Measurements from ENCODE around the gene NUTM2D. TPM values are rescaled to one million over a fixed set of nuclear protein-coding genes. Genes with fewer than 3 reads are reported as not detected.
A peak's percentile ranks its signal among the peaks of the same experiment; 100 is the strongest.
"Not testable (repeated sequence)": the region's sequence is repeated elsewhere in the genome, so short reads cannot be mapped to it uniquely, and the experiment has no call there.

The NUTM2D gene
- total RNA-seq, 3 donors from 2014 or later (not counting 1 experiment from before 2014, with no cell fraction given) = 3.1 to 5.2 (median 4.6) TPM

GRCh38 chr10:87342711-87343258, 14.8 kb upstream of the NUTM2D start:
- under 1% methylated on average over 47 of the region's 65 CpGs for WGBS (ENCODE audit: insufficient coverage)
- H3K9me3 ChIP-seq (ENCODE audit: control insufficient read depth, insufficient read depth, low read length); H3K36me3 ChIP-seq (ENCODE audit: control insufficient read depth, insufficient read depth, low read length); H3K4me1 ChIP-seq (ENCODE audit: control insufficient read depth, insufficient read depth, low read length); intact Hi-C loops (cut with micrococcal nuclease); H3K27me3 ChIP-seq (ENCODE audit: control insufficient read depth, insufficient read depth, low read length); H3K9me3 Mint-ChIP-seq; H3K27me3 Mint-ChIP-seq (ENCODE audit: low read depth in 2 of 2); H3K36me3 Mint-ChIP-seq: not testable (repeated sequence)
- DNase-seq = peak; percentile 88 to 89
- ATAC-seq = peak; percentile 79 to 91 (median 81)
- TF ChIP-seq CTCF (IDR thresholded peaks at IDR 0.05) = peak; percentile 60
- Mint-ChIP-seq H3K4me1 (peaks cover 18 to 26% of the 10 kb centered on the region in 2 donors), H3K27ac (peak overlapping the region; percentile 81 to 88), H3K4me3 (peak overlapping the region; percentile 82)
- H3K27ac ChIP-seq (ENCODE audit: low read length) = peak overlapping the region; percentile 60
- peak overlapping the region; percentile 64 for H3K4me3 ChIP-seq (ENCODE audit: low read length)

- H3K27me3 Mint-ChIP-seq (ENCODE audit: low read depth in 2 of 2); H3K27ac ChIP-seq (ENCODE audit: low read length); H3K36me3 ChIP-seq (ENCODE audit: control insufficient read depth, insufficient read depth, low read length); H3K27ac Mint-ChIP-seq; H3K36me3 Mint-ChIP-seq; ATAC-seq; intact Hi-C loops (cut with micrococcal nuclease); H3K27me3 ChIP-seq (ENCODE audit: control insufficient read depth, insufficient read depth, low read length); H3K4me3 Mint-ChIP-seq; H3K4me1 Mint-ChIP-seq; H3K9me3 Mint-ChIP-seq; DNase-seq; H3K4me3 ChIP-seq (ENCODE audit: low read length); H3K9me3 ChIP-seq (ENCODE audit: control insufficient read depth, insufficient read depth, low read length); H3K4me1 ChIP-seq (ENCODE audit: control insufficient read depth, insufficient read depth, low read length): not testable (repeated sequence)
- no CpG with 5 or more reads among the region's 1 CpG for WGBS (ENCODE audit: insufficient coverage)
Measured at GRCh38 chr10:87345743-87346142, 11.8 kb upstream of the NUTM2D start.

GRCh38 chr10:87350161-87350560, 7.4 kb upstream of the NUTM2D start:
- H3K4me3 Mint-ChIP-seq; H3K27me3 ChIP-seq (ENCODE audit: control insufficient read depth, insufficient read depth, low read length): not testable (repeated sequence)

DNA sequence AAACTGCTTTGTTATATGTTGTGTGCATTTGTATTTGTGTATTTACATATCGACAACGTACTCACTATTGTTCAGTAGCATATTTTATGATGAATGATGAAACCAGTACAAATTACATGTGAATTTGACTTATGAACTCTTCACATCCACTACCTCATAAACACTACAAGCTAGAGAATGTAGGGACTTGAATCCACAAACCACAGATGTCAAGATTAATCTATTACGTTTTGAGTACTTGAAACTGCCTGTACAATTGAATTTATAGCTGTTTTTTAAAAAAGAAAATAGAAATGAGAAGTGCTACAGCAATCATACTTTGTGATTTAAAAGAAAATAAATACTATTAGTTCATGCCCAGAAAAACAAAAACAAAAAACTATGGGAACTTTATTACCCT, 4.7 kb upstream of the NUTM2D start:
- H3K4me1 ChIP-seq (ENCODE audit: control insufficient read depth, insufficient read depth, low read length); ATAC-seq; DNase-seq; H3K27ac ChIP-seq (ENCODE audit: low read length); H3K4me1 Mint-ChIP-seq; H3K36me3 Mint-ChIP-seq; H3K4me3 ChIP-seq (ENCODE audit: low read length); intact Hi-C loops (cut with micrococcal nuclease); H3K9me3 ChIP-seq (ENCODE audit: control insufficient read depth, insufficient read depth, low read length); H3K36me3 ChIP-seq (ENCODE audit: control insufficient read depth, insufficient read depth, low read length); H3K27me3 Mint-ChIP-seq (ENCODE audit: low read depth in 2 of 2); H3K9me3 Mint-ChIP-seq; H3K27me3 ChIP-seq (ENCODE audit: control insufficient read depth, insufficient read depth, low read length); H3K4me3 Mint-ChIP-seq; H3K27ac Mint-ChIP-seq: not testable (repeated sequence)
- WGBS (ENCODE audit: insufficient coverage) = no CpG with 5 or more reads among the region's 3 CpGs

More at GRCh38 chr10:87350161-87350560, 7.4 kb upstream of the NUTM2D start:
- H3K9me3 Mint-ChIP-seq; H3K36me3 Mint-ChIP-seq; H3K36me3 ChIP-seq (ENCODE audit: control insufficient read depth, insufficient read depth, low read length); H3K4me1 Mint-ChIP-seq; H3K9me3 ChIP-seq (ENCODE audit: control insufficient read depth, insufficient read depth, low read length); H3K4me1 ChIP-seq (ENCODE audit: control insufficient read depth, insufficient read depth, low read length); DNase-seq; H3K27ac Mint-ChIP-seq; intact Hi-C loops (cut with micrococcal nuclease); H3K4me3 ChIP-seq (ENCODE audit: low read length); ATAC-seq; H3K27me3 Mint-ChIP-seq (ENCODE audit: low read depth in 2 of 2); H3K27ac ChIP-seq (ENCODE audit: low read length): not testable (repeated sequence)
- WGBS (ENCODE audit: insufficient coverage) = no CpG with 5 or more reads among the region's 2 CpGs

DNA sequence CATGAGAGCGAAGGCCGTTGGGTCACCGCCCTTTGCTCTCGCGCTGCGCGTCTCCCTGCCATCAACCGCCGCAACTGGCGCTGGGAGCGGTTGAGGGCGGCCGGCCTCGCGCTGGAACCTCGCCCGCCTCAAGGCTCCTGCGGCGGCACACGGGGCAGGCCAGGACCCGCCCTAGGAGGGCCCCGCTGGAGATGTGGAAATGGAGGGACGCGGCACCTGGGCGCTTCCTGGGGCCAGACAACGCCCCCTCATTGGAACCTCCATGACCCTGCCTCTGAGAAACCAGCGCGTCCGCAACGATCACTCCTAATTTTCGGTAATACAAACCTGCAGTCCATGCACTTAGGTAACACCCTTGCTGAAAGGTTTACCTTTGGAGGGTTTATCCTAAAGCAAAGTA, 2.4 kb upstream of the NUTM2D start:
- H3K4me1 Mint-ChIP-seq; H3K4me3 Mint-ChIP-seq; H3K27ac Mint-ChIP-seq; H3K4me1 ChIP-seq (ENCODE audit: control insufficient read depth, insufficient read depth, low read length); H3K27me3 Mint-ChIP-seq (ENCODE audit: low read depth in 2 of 2); DNase-seq; H3K27ac ChIP-seq (ENCODE audit: low read length); intact Hi-C loops (cut with micrococcal nuclease); H3K36me3 Mint-ChIP-seq; ATAC-seq; H3K9me3 Mint-ChIP-seq; H3K36me3 ChIP-seq (ENCODE audit: control insufficient read depth, insufficient read depth, low read length); H3K4me3 ChIP-seq (ENCODE audit: low read length); H3K27me3 ChIP-seq (ENCODE audit: control insufficient read depth, insufficient read depth, low read length); H3K9me3 ChIP-seq (ENCODE audit: control insufficient read depth, insufficient read depth, low read length): not testable (repeated sequence)
- WGBS (ENCODE audit: insufficient coverage) = 94% methylated on average over 15 of the region's 31 CpGs

DNA sequence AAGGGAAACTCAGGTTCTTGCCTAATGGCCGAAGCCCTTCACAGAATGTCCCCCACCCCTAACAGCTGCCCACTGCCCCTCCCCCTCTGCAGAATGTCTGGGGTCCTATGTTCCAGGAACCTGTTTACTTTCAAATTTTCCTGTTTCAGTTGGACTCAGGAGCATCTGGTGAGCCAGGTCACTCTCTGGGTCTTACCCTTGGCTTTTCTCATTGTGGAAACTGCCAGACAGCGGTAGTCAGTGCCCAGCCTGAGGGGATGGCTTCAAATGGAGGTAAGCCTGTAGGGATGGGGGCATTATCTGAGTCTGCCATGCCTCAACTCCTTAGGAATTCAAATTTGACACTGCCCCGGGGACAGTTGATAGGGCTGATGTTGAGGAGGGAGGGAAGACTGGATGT, 615 bp downstream of the NUTM2D start:
- DNase-seq; H3K27me3 ChIP-seq (ENCODE audit: control insufficient read depth, insufficient read depth, low read length); H3K27me3 Mint-ChIP-seq (ENCODE audit: low read depth in 2 of 2); H3K27ac Mint-ChIP-seq; H3K9me3 Mint-ChIP-seq; H3K4me3 Mint-ChIP-seq; H3K27ac ChIP-seq (ENCODE audit: low read length); intact Hi-C loops (cut with micrococcal nuclease); H3K4me1 Mint-ChIP-seq; H3K4me3 ChIP-seq (ENCODE audit: low read length); ATAC-seq; H3K4me1 ChIP-seq (ENCODE audit: control insufficient read depth, insufficient read depth, low read length); H3K36me3 Mint-ChIP-seq; H3K9me3 ChIP-seq (ENCODE audit: control insufficient read depth, insufficient read depth, low read length); H3K36me3 ChIP-seq (ENCODE audit: control insufficient read depth, insufficient read depth, low read length): not testable (repeated sequence)
- 88% methylated on average over 1 of the region's 3 CpGs for WGBS (ENCODE audit: insufficient coverage)

GRCh38 chr10:87369514-87370112, 12.1 kb downstream of the NUTM2D start:
- H3K4me3 Mint-ChIP-seq = not testable (repeated sequence)

More at GRCh38 chr10:87369514-87370112, 12.1 kb downstream of the NUTM2D start:
- H3K27ac ChIP-seq (ENCODE audit: low read length); H3K9me3 Mint-ChIP-seq; ATAC-seq; H3K4me1 ChIP-seq (ENCODE audit: control insufficient read depth, insufficient read depth, low read length); H3K4me1 Mint-ChIP-seq; H3K36me3 ChIP-seq (ENCODE audit: control insufficient read depth, insufficient read depth, low read length); H3K27ac Mint-ChIP-seq; DNase-seq; H3K36me3 Mint-ChIP-seq; H3K27me3 Mint-ChIP-seq (ENCODE audit: low read depth in 2 of 2); H3K9me3 ChIP-seq (ENCODE audit: control insufficient read depth, insufficient read depth, low read length); intact Hi-C loops (cut with micrococcal nuclease); H3K27me3 ChIP-seq (ENCODE audit: control insufficient read depth, insufficient read depth, low read length); H3K4me3 ChIP-seq (ENCODE audit: low read length): not testable (repeated sequence)
- WGBS (ENCODE audit: insufficient coverage) = no CpG with 5 or more reads among the region's 9 CpGs

Data from natural killer cell (primary cell).